GM18858 (cell line): ENCODE data around the gene UPF3A.
A peak's percentile ranks its signal among the peaks of the same experiment; 100 is the strongest.
"Not testable (repeated sequence)": the region's sequence is repeated elsewhere in the genome, so short reads cannot be mapped to it uniquely, and the experiment has no call there.

Experiments used
- ATAC-seq: cut with Tn5 transposase; IDR thresholded peaks from one replicate; pipeline ENCODE4 v1.9.1; 2021; ENCODE audit not compliant: unreplicated experiment

Gene UPF3A, protein sequence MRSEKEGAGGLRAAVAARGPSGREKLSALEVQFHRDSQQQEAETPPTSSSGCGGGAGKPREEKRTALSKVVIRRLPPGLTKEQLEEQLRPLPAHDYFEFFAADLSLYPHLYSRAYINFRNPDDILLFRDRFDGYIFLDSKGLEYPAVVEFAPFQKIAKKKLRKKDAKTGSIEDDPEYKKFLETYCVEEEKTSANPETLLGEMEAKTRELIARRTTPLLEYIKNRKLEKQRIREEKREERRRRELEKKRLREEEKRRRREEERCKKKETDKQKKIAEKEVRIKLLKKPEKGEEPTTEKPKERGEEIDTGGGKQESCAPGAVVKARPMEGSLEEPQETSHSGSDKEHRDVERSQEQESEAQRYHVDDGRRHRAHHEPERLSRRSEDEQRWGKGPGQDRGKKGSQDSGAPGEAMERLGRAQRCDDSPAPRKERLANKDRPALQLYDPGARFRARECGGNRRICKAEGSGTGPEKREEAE

DNA sequence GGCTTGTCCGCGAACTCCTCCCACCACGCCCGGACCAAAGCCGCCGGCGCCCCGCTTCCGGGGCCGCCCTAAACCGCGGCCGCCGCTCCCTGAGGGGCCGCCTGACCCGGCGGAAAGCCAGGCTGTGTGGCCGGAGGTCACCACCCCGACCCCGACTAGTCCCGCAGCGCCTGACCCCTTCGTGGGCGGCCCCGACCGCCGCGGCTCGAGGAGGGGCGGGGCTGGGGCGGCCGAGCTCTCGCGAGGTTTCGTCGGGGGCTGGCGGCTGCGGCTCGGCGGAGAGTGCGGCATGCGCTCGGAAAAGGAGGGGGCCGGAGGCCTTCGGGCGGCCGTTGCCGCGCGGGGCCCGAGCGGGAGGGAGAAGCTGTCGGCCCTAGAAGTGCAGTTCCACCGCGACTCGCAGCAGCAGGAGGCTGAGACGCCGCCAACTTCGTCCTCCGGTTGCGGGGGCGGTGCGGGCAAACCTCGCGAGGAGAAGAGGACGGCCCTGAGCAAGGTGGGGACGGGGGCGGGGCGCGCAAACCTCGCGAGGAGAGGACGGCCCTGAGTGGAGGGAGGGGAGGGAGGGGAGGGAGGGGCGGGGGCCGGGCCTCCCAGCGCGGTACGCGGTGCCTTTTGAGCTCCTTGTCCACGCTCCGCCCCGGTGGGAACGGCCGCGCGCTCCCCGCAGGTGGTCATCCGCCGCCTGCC is at the start of gene UPF3A:
Gene UPF3A (plus strand): TSS at position 251 of the 690 bp plus-strand sequence. CDS start 39 bp downstream, at position 290.
- ATAC-seq: peak; percentile 42

DNA sequence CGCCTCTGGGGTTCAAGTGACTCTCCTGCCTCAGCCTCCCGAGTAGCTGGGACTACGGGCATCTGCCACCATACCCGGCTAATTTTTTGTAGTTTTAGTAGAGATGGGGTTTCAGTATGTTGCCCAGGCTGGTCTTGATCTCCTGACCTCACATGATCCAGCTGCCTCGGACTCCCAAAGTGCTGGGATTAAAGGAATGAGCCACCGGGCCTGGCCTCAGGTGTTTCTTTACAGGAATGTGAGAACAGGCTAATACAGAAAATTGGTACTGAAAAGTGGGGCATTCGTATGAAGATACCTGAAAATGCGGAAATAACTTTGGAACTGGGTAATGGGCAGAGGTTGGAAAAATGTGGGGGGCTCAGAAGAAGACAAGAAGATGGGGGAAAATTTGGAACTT is 49.5 kb upstream of the UPF3A start:
- no peak for ATAC-seq

DNA sequence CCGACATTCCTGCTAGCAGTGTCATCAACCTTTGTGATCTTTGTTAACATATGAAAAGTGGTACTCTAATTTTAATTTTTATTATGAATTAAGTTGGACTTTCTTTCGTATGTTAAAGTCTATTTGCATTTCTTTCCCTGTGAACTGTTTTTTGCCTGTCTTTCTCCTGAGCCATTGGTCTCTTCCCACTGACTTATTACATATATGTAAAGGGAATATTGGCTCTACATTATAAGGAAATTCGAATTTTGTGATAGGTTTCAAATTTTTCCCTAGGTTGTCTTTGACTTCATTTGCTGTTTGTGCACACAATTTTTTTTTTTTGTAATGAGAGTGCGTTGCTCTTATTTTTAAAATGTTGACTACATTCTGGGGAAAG is 47.1 kb upstream of the UPF3A start:
- no peak for ATAC-seq

GRCh38 chr13:114234645-114235421 is 46.6 kb upstream of the UPF3A start, which contains the start of gene CDC16:
Gene CDC16 (plus strand): TSS chr13:114234897. CDS start chr13:114235085, 188 bp downstream.
- ATAC-seq: peak; percentile 60

DNA sequence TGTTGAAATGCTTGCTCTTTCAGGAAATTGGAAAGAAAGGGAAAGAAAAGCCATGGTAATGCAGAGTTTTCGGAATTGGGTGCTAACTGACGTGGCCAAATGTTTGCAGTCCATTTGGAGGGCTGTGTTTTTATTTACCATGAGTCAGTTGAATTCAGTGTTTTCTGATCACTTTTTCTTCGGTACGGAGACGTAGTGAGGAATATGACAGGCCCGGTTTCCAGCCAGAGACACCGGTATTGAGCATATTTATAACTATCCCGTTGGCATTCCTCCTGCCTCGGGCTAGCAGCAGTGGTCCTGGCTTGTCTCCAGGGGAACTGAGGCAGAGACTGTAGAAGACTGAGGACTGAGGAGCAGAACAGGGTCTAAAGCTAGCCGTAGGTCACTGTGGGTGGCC is 45.7 kb upstream of the UPF3A start:
- no peak for ATAC-seq

- ATAC-seq: no peak
These were observed 45.2 kb upstream of the UPF3A start for GRCh38 chr13:114236227-114236626.

- ATAC-seq: no peak
These were observed 43.8 kb upstream of the UPF3A start for GRCh38 chr13:114237415-114238112.

GRCh38 chr13:114241918-114242317 is 39.5 kb upstream of the UPF3A start:
- ATAC-seq: no peak

- ATAC-seq: no peak
These were observed 37.4 kb upstream of the UPF3A start for GRCh38 chr13:114243971-114244370.

DNA sequence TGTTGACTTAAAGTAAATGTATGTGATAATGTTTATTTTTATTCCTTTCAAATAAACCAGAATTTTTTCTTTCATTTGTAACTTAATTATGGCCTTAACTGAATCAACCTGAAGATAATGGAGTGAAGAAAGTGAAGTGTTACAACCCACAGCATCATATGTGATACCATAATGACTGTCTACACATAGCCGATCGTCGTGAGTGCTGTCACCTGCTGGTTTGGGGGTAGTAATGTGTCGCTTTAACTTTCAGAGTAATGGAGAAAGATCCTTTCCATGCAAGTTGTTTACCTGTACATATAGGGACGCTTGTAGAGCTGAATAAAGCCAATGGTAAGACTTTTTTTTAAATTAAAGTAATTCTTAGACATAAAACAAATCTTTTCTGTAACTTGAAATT is 36.8 kb upstream of the UPF3A start:
- ATAC-seq: no peak

DNA sequence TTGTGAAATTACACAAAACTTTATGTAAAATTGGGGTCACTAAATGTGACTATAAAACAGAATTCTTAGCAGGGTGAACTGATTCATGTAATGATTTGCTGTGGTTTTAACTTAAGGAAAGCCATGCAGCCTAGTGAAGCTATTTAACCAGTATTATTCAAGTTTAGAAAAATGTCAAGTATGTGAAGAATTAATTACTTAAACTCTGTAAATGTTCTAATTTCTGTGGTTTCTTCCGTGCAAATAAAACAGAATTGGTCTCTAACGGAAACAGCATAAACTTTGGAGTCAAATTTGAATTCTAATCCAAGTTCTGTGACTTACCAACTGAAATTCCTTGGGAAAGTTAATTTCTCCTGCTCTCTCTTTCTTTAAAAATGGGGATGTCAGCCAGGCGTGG is 33.4 kb upstream of the UPF3A start:
- no peak for ATAC-seq

DNA sequence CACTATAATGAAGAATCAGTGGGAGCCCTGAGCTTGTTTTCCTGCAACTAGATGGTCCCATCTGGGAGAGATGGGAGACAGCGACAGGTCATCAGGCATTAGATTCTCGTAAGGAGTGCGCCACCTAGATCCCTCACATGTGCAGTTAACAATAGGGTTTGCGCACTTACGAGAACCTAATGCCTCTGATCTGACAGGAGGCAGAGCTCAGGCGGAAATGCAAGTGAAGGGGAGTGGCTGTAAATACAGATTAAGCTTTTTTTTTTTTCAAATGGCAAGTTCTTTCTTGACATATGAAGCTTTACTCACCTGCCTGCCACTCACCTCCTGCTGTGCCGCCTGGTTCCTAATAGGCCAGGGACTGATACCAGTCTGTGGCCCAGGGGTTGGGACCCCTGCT is 32.3 kb upstream of the UPF3A start:
- no peak for ATAC-seq

DNA sequence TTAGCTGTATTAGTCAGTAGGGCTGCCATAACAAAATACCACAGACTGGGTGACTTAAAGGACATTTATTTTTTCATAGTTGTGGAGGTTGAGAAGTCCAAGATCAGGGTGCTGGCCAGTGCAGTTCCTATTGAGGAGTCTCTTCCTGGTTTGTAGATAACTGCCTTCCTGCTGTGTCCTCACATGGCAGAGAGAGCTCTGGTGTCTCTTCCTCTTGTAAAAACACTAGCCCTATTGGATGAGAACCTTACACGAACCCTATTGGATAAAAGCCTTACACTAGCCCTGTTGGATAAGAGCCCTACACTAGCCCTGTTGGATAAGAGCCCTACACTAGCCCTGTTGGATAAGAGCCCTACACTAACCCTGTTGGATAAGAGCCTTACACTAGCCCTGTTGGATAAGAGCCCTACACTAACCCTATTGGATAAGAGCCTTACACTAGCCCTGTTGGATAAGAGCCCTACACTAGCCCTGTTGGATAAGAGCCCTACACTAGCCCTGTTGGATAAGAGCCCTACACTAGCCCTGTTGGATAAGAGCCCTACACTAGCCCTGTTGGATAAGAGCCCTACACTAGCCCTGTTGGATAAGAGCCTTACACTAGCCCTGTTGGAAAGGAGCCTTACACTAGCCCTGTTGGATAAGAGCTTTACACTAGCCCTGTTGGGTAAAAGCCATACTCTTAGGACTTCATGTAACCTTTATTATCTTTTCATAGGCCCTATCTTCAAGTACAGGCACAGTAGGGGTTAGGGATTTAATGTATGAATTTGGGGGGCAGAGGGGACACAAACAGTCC is 29.6 kb upstream of the UPF3A start:
- ATAC-seq: not testable (repeated sequence)

DNA sequence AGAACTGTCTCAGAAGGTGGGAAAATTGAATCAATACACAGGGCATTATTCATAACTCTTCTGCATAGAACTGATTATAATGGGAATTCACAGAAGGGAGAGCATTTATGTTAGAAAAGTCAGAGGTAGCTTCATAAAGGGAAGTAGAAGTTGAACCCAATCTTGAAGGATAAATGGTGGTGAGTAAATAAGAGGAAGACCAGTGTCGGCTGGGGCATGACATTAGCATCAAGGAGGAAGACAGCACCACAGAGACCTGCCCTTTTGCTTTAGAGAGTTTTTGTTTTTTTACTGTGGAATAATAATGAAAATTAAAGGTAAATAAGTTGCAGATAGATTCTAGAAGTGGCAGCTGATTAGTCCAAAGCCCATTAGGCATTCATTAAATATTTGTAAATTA is 24.9 kb upstream of the UPF3A start:
- ATAC-seq: no peak

DNA sequence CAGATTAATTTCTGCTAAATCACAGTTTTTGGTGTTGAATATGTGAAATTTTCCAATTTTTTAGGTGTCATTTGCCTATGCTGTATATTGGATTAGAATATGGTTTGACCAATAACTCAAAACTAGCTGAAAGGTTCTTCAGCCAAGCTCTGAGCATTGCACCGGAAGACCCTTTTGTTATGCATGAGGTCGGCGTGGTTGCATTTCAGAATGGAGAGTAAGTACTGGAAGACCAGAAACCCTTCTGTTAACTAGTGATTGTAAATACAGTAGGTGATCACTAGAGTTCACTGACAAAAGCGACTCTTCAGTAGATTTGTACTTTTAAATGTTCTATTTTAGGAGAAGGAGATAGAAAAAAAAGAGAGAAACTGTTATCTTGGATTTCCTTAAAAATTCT is 24.4 kb upstream of the UPF3A start:
- ATAC-seq: no peak

DNA sequence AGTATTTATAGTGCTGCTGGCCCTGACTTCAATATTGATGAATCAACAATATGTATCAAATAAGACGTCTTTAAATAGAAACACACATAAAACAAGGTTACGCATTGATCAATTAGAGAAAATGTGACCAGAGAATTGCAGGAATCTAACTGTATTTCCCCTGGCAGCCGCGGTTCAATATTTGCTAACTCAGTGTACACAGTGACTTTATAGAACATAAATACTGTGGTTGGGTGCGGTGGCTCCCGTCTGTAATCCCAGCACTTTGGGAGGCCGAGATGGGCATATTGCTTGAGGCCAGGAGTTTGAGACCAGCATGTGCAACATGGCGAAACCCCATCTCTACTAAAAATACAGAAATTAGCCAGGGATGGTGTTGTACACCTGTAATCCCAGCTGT is 22.8 kb upstream of the UPF3A start:
- no peak for ATAC-seq

GRCh38 chr13:114259374-114259773 is 22.0 kb upstream of the UPF3A start:
- ATAC-seq: no peak

GRCh38 chr13:114259974-114260373 is 21.4 kb upstream of the UPF3A start:
- ATAC-seq: no peak

GRCh38 chr13:114260814-114261213 is 20.6 kb upstream of the UPF3A start:
- ATAC-seq: no peak

- no peak for ATAC-seq
These were observed 20.0 kb upstream of the UPF3A start for GRCh38 chr13:114261328-114261965.
